MV-4-11 (cell line): ENCODE measurements around the gene RHOJ.
"Not testable (repeated sequence)": the region's sequence is repeated elsewhere in the genome, so short reads cannot be mapped to it uniquely, and the experiment has no call there.

Experiments used
- DNase-seq: peaks from one replicate; lab custom pipeline; 2025; lab: John Stamatoyannopoulos, UW

Gene RHOJ

GRCh38 chr14:63299351-63300110 lies 95.3 kb downstream of the RHOJ start:
- no peak for DNase-seq

DNA sequence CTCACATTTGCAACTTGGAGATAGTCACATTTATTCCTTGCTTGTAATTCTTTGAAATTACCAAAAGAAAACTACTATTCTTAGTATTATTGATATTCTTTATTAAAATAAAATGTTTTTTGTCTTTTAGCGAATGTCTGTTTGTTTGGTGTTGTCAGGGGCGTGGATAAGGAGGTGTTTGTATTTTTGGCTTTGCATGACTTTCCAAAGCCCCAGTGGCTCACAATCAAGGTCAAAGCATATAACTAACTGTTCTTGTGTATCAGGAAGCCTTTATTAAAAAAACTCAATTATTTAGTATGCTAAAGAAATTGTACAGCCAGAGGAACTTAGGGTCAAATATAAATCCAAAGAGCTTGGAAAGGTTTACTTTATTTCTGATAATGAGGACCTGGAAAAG lies 96.6 kb downstream of the RHOJ start:
- no peak for DNase-seq

DNA sequence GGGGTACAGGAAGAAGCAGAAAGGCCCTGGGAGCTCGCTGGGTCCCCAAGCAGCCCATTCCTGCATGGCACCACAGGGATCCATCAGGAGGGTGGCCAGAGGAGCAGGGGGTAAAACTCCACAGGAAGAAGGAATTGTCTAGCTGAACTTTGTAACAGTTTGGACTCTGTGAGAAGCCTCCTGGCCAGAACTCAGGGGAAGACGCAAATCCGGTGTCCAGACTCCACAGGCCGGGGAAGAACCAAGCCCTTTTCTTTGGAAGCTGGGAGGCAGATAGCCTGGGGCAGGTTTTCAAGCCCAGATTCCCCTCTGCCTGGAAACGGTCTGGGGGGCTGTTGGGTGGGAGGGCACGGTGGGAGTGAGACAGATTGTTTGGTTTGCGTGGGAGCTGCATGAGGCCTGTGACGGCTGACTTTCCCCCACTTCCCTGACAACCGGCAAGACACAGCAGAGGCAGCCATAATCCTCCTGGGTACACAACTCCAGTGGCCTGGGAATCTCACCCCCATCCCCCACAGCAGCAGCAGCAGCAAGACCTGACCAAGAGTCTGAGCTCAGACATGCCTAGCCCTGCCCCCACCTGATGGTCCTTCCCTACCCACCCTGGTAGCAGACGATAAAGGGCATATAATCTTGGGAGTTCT lies 97.8 kb downstream of the RHOJ start:
- no peak for DNase-seq

DNA sequence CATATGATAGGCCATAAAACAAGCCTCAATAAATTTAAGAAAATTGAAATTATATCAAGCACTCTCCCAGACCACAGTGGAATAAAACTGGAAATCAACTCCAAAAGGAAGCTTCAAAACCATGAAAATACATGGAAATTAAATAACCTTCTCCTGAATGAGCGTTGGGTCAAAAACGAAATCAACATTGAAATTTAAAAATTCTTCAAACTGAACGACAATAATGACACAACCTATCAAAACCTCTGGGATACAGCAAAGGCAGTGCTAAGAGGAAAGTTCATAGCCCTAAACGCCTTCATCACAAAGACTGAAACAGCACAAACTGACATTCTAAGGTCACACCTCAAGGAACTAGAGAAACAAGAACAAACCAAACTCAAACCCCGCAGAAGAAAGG lies 100.2 kb downstream of the RHOJ start:
- DNase-seq = not testable (repeated sequence)

GRCh38 chr14:63308723-63309317 lies 104.6 kb downstream of the RHOJ start:
- DNase-seq = no peak

GRCh38 chr14:63318835-63319234 lies 114.6 kb downstream of the RHOJ start, which contains the start of gene GPHB5:
Gene GPHB5, minus strand, starts transcription at chr14:63318935. Its CDS starts 1,086 bp downstream, at chr14:63317849.
- no peak for DNase-seq

DNA sequence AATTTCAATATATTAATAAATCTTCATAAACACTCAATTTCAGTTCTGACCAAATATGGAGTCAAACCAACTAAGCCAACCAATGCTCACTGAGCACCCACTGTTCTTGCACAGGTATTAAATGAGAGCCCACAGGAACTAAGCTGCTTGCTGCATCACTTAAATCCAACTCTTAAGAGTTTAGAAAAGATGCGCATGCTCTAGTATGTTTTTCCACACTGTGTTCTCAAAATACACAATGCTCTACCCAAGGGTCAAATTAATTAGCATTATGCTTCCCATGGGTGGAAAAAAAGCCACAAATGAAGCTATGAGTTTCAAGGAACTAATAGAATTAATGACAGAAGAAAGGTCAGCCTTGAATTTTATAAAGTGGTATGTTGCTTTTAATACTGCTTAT lies 118.2 kb downstream of the RHOJ start:
- no peak for DNase-seq

DNA sequence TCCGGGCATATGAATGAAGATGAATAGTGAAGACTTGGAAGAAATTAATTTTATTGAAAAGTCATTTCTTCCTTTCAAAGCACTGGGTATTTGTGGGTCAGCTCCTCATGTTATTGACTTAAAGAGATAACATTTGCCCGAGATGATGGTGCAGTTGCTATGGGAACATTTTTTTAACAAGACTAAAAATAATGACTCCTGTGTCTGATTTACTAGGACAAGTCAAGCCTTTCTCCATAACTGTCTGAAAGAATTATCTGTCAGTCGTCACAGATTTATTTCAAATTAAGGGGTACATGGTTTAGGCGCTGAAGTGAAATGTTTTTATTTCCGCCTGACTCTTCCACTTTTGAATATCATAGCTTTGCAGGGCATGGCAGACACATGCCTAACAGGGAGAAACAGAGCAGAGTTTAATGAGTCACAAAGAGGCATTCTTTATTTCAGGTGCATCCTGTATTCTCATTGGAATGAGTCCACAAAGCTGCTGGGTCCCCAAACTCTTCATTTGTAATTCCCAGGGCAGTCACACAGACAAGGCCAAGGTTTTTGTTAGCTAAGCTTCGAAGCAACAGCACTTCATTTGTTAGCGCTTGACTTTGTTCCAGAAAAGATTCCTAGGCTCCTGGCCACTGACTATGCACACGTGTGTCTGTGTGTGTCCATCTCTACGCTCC lies 118.8 kb downstream of the RHOJ start:
- no peak for DNase-seq

- no peak for DNase-seq
These were observed 122.6 kb downstream of the RHOJ start for GRCh38 chr14:63326840-63327239.

DNA sequence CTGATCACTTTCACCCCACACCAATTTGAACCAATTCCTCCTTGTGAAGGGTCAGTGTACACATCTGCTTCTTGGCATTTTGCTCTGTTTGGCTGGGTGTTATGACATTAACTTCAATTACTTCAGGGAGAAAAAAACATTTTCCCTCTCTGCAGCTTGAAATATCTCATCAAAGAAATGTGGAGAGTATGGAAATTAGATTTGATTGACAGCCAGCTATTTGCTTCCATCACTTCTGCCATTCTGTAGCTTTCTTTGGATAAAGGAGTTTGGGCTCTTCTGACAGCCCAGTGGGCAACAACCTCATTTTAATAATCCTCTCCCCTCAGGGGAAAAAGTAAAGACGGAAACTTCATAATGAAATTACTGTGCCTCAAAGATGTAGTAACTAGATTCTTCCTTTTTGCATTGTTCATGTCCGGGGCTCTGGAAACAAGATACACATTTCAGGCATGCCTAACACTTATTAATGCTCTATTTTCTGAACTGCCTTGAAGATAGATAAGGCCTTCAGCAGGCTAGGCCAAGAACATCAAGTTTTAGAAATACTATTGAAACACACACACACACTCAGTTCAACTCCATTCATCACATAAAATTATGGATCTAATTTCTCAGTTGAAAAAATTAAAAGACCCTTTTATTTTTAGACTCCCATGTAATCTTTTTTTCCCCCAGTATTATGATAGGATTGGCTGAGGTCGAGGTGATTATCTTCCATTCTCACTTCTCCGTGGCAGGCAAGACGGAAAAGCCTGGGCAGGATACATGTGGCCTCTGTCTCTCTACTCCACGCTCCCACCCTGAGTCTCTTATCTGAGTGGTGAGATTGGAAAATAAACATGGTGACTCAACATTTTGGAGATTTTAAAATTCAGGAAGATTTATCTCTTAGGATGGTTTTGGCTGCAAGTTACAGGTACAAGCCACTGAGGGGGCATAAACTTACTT lies 124.8 kb downstream of the RHOJ start:
- no peak for DNase-seq

- no peak for DNase-seq
These were observed 138.1 kb downstream of the RHOJ start for GRCh38 chr14:63342371-63342770.
